OCI-LY3 (cell line): Measurements from ENCODE around the gene APLF.

Experiments
- EZH2phosphoT487 ChIP-seq: fragments of 200-600 bp; shearing (Covaris generic); IDR thresholded peaks from 2 replicates; pipeline ENCODE4 v1.6.1; 2018; ENCODE audit warnings: antibody characterized with exemption, mixed run types, low read depth
- TF ChIP-seq, protein P1 (sequence below): fragments of 200-600, 300-600 bp; sonication (generic); IDR thresholded peaks from 2 replicates; pipeline ENCODE4 v1.5.1; 2014; ENCODE audit warnings: antibody characterized with exemption, low read length, low read depth

DNA sequence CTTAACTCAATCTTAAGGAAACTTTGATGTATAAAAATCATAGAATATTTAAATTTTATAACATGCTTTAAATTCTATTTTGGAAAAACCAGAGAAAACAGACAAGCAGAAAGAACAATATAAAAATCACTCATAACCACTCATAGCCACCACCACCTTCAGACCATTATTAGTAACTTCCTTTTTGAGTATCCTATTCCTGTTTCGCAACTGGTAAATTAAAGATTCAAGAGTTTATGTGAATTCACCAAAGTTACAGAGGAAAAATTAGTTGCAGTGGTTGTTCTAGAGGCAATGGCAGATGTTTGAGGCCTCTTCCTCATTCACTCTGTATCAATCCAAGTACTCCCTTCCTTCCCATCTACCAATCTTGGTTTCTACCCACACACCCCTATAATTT lies 126.7 kb downstream of the APLF start:
- TF ChIP-seq, protein P1, sequence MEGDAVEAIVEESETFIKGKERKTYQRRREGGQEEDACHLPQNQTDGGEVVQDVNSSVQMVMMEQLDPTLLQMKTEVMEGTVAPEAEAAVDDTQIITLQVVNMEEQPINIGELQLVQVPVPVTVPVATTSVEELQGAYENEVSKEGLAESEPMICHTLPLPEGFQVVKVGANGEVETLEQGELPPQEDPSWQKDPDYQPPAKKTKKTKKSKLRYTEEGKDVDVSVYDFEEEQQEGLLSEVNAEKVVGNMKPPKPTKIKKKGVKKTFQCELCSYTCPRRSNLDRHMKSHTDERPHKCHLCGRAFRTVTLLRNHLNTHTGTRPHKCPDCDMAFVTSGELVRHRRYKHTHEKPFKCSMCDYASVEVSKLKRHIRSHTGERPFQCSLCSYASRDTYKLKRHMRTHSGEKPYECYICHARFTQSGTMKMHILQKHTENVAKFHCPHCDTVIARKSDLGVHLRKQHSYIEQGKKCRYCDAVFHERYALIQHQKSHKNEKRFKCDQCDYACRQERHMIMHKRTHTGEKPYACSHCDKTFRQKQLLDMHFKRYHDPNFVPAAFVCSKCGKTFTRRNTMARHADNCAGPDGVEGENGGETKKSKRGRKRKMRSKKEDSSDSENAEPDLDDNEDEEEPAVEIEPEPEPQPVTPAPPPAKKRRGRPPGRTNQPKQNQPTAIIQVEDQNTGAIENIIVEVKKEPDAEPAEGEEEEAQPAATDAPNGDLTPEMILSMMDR: no peak
- no peak for TF ChIP-seq EZH2phosphoT487
